GM23338 (cell line): ENCODE measurements around the gene PRTFDC1. TPM values are rescaled to one million over a fixed set of nuclear protein-coding genes. Genes with fewer than 3 reads are reported as not detected.

ENCODE experiments used
- ATAC-seq: fragments of 200-7000 bp; cut with Tn5 transposase; 3 replicates; pipeline ENCODE4 v1.9.1; 2020
- DNase-seq: peaks from one replicate; pipeline ENCODE4 v3.0.0-alpha.2; 2015; ENCODE audit warnings: low spot score
- H2AFZ ChIP-seq: fragments of 200-600 bp; sonication (generic); 2 replicates; pipeline ENCODE4 v1.8.0; 2016; ENCODE audit warnings: antibody characterized with exemption, mild to moderate bottlenecking, moderate library complexity
- H3F3A ChIP-seq: fragments of 200-600 bp; sonication (generic); replicated peaks from 2 replicates; pipeline ENCODE4 v1.8.0; 2017; ENCODE audit warnings: antibody characterized with exemption, mixed run types, low read depth
- H3K27ac ChIP-seq: fragments of 200-600 bp; sonication (generic); 2 replicates; pipeline ENCODE4 v1.6.1; 2016; ENCODE audit warnings: low read depth
- H3K27me3 ChIP-seq: fragments of 200-600 bp; sonication (generic); 2 replicates; pipeline ENCODE4 v1.8.0; 2016; ENCODE audit warnings: mild to moderate bottlenecking, mixed run types, moderate library complexity; ENCODE audit not compliant: insufficient read depth
- H3K36me3 ChIP-seq: fragments of 200-600 bp; sonication (generic); 2 replicates; pipeline ENCODE4 v1.8.0; 2016; ENCODE audit warnings: mild to moderate bottlenecking; ENCODE audit not compliant: insufficient read depth
- H3K4me1 ChIP-seq: fragments of 200-600 bp; sonication (generic); 2 replicates; pipeline ENCODE4 v1.8.0; 2016; ENCODE audit warnings: mild to moderate bottlenecking, moderate library complexity; ENCODE audit not compliant: insufficient read depth
- H3K4me2 ChIP-seq: fragments of 200-600 bp; sonication (generic); 2 replicates; pipeline ENCODE4 v1.7.1; 2017; ENCODE audit warnings: mixed run types
- H3K4me3 ChIP-seq: fragments of 200-600 bp; sonication (generic); 2 replicates; pipeline ENCODE4 v1.6.1; 2016; ENCODE audit warnings: mixed run types
- H3K79me2 ChIP-seq: fragments of 200-600 bp; sonication (generic); replicated peaks from 2 replicates; pipeline ENCODE4 v1.8.0; 2017; ENCODE audit warnings: mild to moderate bottlenecking; ENCODE audit not compliant: insufficient read depth
- H3K9me2 ChIP-seq: fragments of 200-600 bp; sonication (generic); 2 replicates; pipeline ENCODE4 v1.8.0; 2017; ENCODE audit not compliant: insufficient read depth
- H4K20me1 ChIP-seq: fragments of 200-600 bp; sonication (generic); replicated peaks from 2 replicates; pipeline ENCODE4 v1.8.0; 2017; ENCODE audit warnings: mild to moderate bottlenecking; ENCODE audit not compliant: insufficient read depth
- H3K27ac Mint-ChIP-seq: 2 replicates; pipeline ENCODE4 v1.8.0; 2020; ENCODE audit warnings: inconsistent platforms, mild to moderate bottlenecking, moderate library complexity, mixed read lengths
- H3K27me3 Mint-ChIP-seq: 3 replicates; pipeline ENCODE4 v1.8.0; 2022; ENCODE audit warnings: low read depth, mild to moderate bottlenecking, moderate library complexity, mixed read lengths, inconsistent platforms; ENCODE audit not compliant: insufficient read depth, poor library complexity
- H3K36me3 Mint-ChIP-seq: 3 replicates; pipeline ENCODE4 v1.8.0; 2021; ENCODE audit warnings: low read depth, mild to moderate bottlenecking, inconsistent platforms, moderate library complexity, mixed read lengths
- H3K4me1 Mint-ChIP-seq: 3 replicates; pipeline ENCODE4 v1.8.0; 2020; ENCODE audit warnings: mild to moderate bottlenecking, inconsistent platforms, mixed read lengths
- H3K4me3 Mint-ChIP-seq: 3 replicates; pipeline ENCODE4 v1.8.0; 2021; ENCODE audit warnings: moderate library complexity, mild to moderate bottlenecking, inconsistent platforms, mixed read lengths
- H3K9me3 Mint-ChIP-seq: 3 replicates; pipeline ENCODE4 v1.8.0; 2020; ENCODE audit warnings: moderate library complexity, mild to moderate bottlenecking, inconsistent platforms, mixed read lengths
- CREB1 ChIP-seq: fragments of 250-450 bp; sonication (Bioruptor Pico); IDR thresholded peaks from 2 replicates; pipeline ENCODE4 v1.5.0; 2020; ENCODE audit warnings: low read depth, mild to moderate bottlenecking, moderate library complexity
- EZH2 ChIP-seq: fragments of 200-600 bp; sonication (generic); IDR thresholded peaks from one replicate; pipeline ENCODE4 v1.8.0; 2017; ENCODE audit warnings: antibody characterized with exemption, mild to moderate bottlenecking, low read depth; ENCODE audit not compliant: unreplicated experiment
- EZH2phosphoT487 ChIP-seq: fragments of 200-600 bp; sonication (generic); IDR thresholded peaks from one replicate; pipeline ENCODE4 v1.8.1; 2018; ENCODE audit warnings: antibody characterized with exemption; ENCODE audit not compliant: unreplicated experiment
- JUNB ChIP-seq: IDR thresholded peaks from one replicate; pipeline ENCODE4 v1.6.1; 2016; ENCODE audit warnings: antibody characterized with exemption; ENCODE audit not compliant: unreplicated experiment
- NANOG ChIP-seq: IDR thresholded peaks from 2 replicates; pipeline ENCODE4 v1.6.1; 2016; ENCODE audit warnings: antibody characterized with exemption, borderline replicate concordance
- POLR2AphosphoS5 ChIP-seq: IDR thresholded peaks from 2 replicates; pipeline ENCODE4 v1.6.1; 2016; ENCODE audit warnings: antibody characterized with exemption, low read depth
- STAT1 ChIP-seq: IDR thresholded peaks from one replicate; pipeline ENCODE4 v1.6.1; 2016; ENCODE audit warnings: antibody characterized with exemption; ENCODE audit not compliant: unreplicated experiment
- ZNF114 ChIP-seq: fragments of 250-450 bp; sonication (Bioruptor Pico); IDR thresholded peaks from 2 replicates; pipeline ENCODE4 v1.5.0; 2020; ENCODE audit warnings: mild to moderate bottlenecking, moderate library complexity
- ZNF331 ChIP-seq: fragments of 250-450 bp; sonication (Bioruptor Pico); IDR thresholded peaks from 2 replicates; pipeline ENCODE4 v1.5.0; 2020; ENCODE audit warnings: low read depth, mild to moderate bottlenecking, moderate library complexity
- polyA plus RNA-seq: library from polyadenylated mRNA; unstranded; fragments of >200 nt; fragmentation: Nextera tagmentation; extraction: Ambion mirVana; gene quantifications from 2 replicates; pipeline ENCODE4 v1.2.1, GENCODE V29; 2016
- total RNA-seq: library from RNA; depleted of rRNA; stranded (reverse); fragments of >200 nt; shearing (Covaris generic); gene quantifications from 2 replicates; pipeline ENCODE4 v1.2.3, GENCODE V29; 2014
- TF ChIP-seq, protein P1 (sequence below): IDR thresholded peaks from 2 replicates; pipeline ENCODE4 v1.6.1; 2016; ENCODE audit warnings: antibody characterized with exemption
- TF ChIP-seq, protein P2 (sequence below): IDR thresholded peaks from one replicate; pipeline ENCODE4 v1.6.1; 2018; ENCODE audit warnings: antibody characterized with exemption; ENCODE audit not compliant: unreplicated experiment
- TF ChIP-seq, protein P3 (sequence below), 2 experiments: fragments of 200-600 bp in 1 of 2; sonication (generic) in 1 of 2; conservative IDR thresholded peaks; 2 replicates each; pipeline versions ENCODE4 v1.5.1 to v1.6.1; 2016 to 2017; ENCODE audit warnings: antibody characterized with exemption in 2 of 2, low read depth in 2 of 2, mild to moderate bottlenecking in 2 of 2, moderate library complexity in 1 of 2
- TF ChIP-seq, protein P4 (sequence below): fragments of 250-450 bp; sonication (Bioruptor Pico); IDR thresholded peaks from 2 replicates; pipeline ENCODE4 v1.5.0; 2020; ENCODE audit warnings: mild to moderate bottlenecking, moderate library complexity

PRTFDC1 gene
- total and polyA plus RNA-seq, 2 experiments from 2014 or later: 7.9 to 9.1 TPM

DNA sequence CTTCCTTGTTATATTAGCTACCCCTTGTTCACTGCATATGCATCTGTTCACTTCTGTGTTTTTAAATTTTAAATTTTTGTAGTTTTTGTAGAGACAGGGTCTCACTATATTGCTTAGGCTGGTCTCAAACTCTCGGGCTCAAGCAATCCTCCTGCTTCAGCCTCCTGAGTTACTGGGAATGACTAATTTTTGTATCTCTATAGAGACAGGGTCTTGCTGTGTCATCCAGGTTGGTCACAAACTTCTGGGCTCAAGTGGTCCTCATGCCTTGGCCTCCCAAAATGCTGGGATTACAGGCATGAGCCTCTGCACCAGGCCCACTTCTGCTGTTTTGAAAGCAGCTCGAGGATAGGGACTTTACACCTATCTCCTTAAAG lies 64.6 kb downstream of the PRTFDC1 start:
- Histone ChIP-seq H3K79me2 (no peaks in the 10 kb centered on the region), H3K27ac (no peak overlapping the region), H3F3A (no peaks in the 10 kb centered on the region), H2AFZ (no peak overlapping the region), H3K27me3 (no peaks in the 10 kb centered on the region), H4K20me1 (no peaks in the 10 kb centered on the region), H3K4me1 (peaks cover 17% of the 10 kb centered on the region), H3K36me3 (no peaks in the 10 kb centered on the region), H3K9me2 (no peaks in the 10 kb centered on the region), H3K4me3 (no peak overlapping the region), H3K4me2 (no peak overlapping the region)
- Mint-ChIP-seq H3K36me3 (no peaks in the 10 kb centered on the region), H3K4me1 (peaks cover 16% of the 10 kb centered on the region), H3K27ac (no peak overlapping the region), H3K4me3 (no peak overlapping the region), H3K9me3 (no peaks in the 10 kb centered on the region), H3K27me3 (peaks cover 3% of the 10 kb centered on the region)
- TF ChIP-seq CREB1 (CRISPR knock-in tag) (no peak), ZNF114 (CRISPR knock-in tag) (no peak), NANOG (no peak), ZNF331 (no peak), EZH2 (no peak), EZH2phosphoT487 (no peak), STAT1 (no peak), POLR2AphosphoS5 (no peak), JUNB (no peak)
- TF ChIP-seq, protein P1, sequence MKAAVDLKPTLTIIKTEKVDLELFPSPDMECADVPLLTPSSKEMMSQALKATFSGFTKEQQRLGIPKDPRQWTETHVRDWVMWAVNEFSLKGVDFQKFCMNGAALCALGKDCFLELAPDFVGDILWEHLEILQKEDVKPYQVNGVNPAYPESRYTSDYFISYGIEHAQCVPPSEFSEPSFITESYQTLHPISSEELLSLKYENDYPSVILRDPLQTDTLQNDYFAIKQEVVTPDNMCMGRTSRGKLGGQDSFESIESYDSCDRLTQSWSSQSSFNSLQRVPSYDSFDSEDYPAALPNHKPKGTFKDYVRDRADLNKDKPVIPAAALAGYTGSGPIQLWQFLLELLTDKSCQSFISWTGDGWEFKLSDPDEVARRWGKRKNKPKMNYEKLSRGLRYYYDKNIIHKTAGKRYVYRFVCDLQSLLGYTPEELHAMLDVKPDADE: no peak
- TF ChIP-seq, protein P2, sequence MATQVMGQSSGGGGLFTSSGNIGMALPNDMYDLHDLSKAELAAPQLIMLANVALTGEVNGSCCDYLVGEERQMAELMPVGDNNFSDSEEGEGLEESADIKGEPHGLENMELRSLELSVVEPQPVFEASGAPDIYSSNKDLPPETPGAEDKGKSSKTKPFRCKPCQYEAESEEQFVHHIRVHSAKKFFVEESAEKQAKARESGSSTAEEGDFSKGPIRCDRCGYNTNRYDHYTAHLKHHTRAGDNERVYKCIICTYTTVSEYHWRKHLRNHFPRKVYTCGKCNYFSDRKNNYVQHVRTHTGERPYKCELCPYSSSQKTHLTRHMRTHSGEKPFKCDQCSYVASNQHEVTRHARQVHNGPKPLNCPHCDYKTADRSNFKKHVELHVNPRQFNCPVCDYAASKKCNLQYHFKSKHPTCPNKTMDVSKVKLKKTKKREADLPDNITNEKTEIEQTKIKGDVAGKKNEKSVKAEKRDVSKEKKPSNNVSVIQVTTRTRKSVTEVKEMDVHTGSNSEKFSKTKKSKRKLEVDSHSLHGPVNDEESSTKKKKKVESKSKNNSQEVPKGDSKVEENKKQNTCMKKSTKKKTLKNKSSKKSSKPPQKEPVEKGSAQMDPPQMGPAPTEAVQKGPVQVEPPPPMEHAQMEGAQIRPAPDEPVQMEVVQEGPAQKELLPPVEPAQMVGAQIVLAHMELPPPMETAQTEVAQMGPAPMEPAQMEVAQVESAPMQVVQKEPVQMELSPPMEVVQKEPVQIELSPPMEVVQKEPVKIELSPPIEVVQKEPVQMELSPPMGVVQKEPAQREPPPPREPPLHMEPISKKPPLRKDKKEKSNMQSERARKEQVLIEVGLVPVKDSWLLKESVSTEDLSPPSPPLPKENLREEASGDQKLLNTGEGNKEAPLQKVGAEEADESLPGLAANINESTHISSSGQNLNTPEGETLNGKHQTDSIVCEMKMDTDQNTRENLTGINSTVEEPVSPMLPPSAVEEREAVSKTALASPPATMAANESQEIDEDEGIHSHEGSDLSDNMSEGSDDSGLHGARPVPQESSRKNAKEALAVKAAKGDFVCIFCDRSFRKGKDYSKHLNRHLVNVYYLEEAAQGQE: no peak
- TF ChIP-seq, protein P3, sequence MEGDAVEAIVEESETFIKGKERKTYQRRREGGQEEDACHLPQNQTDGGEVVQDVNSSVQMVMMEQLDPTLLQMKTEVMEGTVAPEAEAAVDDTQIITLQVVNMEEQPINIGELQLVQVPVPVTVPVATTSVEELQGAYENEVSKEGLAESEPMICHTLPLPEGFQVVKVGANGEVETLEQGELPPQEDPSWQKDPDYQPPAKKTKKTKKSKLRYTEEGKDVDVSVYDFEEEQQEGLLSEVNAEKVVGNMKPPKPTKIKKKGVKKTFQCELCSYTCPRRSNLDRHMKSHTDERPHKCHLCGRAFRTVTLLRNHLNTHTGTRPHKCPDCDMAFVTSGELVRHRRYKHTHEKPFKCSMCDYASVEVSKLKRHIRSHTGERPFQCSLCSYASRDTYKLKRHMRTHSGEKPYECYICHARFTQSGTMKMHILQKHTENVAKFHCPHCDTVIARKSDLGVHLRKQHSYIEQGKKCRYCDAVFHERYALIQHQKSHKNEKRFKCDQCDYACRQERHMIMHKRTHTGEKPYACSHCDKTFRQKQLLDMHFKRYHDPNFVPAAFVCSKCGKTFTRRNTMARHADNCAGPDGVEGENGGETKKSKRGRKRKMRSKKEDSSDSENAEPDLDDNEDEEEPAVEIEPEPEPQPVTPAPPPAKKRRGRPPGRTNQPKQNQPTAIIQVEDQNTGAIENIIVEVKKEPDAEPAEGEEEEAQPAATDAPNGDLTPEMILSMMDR (conservative IDR thresholded peaks at IDR 0.05; ENCODE audit: low read depth in 2 of 2): no peak
- TF ChIP-seq, protein P4, sequence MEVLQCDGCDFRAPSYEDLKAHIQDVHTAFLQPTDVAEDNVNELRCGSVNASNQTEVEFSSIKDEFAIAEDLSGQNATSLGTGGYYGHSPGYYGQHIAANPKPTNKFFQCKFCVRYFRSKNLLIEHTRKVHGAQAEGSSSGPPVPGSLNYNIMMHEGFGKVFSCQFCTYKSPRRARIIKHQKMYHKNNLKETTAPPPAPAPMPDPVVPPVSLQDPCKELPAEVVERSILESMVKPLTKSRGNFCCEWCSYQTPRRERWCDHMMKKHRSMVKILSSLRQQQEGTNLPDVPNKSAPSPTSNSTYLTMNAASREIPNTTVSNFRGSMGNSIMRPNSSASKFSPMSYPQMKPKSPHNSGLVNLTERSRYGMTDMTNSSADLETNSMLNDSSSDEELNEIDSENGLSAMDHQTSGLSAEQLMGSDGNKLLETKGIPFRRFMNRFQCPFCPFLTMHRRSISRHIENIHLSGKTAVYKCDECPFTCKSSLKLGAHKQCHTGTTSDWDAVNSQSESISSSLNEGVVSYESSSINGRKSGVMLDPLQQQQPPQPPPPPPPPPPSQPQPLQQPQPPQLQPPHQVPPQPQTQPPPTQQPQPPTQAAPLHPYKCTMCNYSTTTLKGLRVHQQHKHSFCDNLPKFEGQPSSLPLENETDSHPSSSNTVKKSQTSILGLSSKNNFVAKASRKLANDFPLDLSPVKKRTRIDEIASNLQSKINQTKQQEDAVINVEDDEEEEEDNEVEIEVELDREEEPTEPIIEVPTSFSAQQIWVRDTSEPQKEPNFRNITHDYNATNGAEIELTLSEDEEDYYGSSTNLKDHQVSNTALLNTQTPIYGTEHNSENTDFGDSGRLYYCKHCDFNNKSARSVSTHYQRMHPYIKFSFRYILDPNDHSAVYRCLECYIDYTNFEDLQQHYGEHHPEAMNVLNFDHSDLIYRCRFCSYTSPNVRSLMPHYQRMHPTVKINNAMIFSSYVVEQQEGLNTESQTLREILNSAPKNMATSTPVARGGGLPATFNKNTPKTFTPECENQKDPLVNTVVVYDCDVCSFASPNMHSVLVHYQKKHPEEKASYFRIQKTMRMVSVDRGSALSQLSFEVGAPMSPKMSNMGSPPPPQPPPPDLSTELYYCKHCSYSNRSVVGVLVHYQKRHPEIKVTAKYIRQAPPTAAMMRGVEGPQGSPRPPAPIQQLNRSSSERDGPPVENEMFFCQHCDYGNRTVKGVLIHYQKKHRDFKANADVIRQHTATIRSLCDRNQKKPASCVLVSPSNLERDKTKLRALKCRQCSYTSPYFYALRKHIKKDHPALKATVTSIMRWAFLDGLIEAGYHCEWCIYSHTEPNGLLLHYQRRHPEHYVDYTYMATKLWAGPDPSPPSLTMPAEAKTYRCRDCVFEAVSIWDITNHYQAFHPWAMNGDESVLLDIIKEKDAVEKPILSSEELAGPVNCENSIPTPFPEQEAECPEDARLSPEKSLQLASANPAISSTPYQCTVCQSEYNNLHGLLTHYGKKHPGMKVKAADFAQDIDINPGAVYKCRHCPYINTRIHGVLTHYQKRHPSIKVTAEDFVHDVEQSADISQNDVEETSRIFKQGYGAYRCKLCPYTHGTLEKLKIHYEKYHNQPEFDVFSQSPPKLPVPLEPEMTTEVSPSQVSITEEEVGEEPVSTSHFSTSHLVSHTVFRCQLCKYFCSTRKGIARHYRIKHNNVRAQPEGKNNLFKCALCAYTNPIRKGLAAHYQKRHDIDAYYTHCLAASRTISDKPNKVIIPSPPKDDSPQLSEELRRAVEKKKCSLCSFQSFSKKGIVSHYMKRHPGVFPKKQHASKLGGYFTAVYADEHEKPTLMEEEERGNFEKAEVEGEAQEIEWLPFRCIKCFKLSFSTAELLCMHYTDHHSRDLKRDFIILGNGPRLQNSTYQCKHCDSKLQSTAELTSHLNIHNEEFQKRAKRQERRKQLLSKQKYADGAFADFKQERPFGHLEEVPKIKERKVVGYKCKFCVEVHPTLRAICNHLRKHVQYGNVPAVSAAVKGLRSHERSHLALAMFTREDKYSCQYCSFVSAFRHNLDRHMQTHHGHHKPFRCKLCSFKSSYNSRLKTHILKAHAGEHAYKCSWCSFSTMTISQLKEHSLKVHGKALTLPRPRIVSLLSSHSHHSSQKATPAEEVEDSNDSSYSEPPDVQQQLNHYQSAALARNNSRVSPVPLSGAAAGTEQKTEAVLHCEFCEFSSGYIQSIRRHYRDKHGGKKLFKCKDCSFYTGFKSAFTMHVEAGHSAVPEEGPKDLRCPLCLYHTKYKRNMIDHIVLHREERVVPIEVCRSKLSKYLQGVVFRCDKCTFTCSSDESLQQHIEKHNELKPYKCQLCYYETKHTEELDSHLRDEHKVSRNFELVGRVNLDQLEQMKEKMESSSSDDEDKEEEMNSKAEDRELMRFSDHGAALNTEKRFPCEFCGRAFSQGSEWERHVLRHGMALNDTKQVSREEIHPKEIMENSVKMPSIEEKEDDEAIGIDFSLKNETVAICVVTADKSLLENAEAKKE (CRISPR knock-in tag): no peak
- DNase-seq (no peak), ATAC-seq (no peak)
